ENCODE measurements around the gene ZNF138. TPM values are rescaled to one million over a fixed set of nuclear protein-coding genes. Genes with fewer than 3 reads are reported as not detected.

ZNF138 gene
- total and polyA plus RNA-seq, 10 of the 15 experiments (the other 5 are each of a cell fraction or from before 2014, with no cell fraction given), result 5.9 to 14.9 (median 12.4) TPM

- Histone ChIP-seq H3K27ac (ENCODE audit: control insufficient read depth, insufficient read depth) (no peak overlapping the region), H2AFZ (ENCODE audit: control insufficient read depth, low read depth, low read length) (no peak overlapping the region), H3K36me3 (ENCODE audit: control insufficient read depth in 2 of 2, insufficient read depth in 2 of 2, low read length in 1 of 2) (no peaks in the 10 kb centered on the region), H3K9ac (ENCODE audit: control insufficient read depth, insufficient read depth, low read length) (no peak overlapping the region), H3K9me3 (replicated peaks; ENCODE audit: control insufficient read depth, insufficient read depth, low read length) (peaks cover 2% of the 10 kb centered on the region; the same call in 2 of the 3 replicates), H3K79me2 (ENCODE audit: control insufficient read depth, insufficient read depth, low read length) (no peaks in the 10 kb centered on the region), H3K4me1 (ENCODE audit: control insufficient read depth, insufficient read depth, low read length) (no peaks in the 10 kb centered on the region), H4K20me1 (ENCODE audit: control insufficient read depth, insufficient read depth) (no peaks in the 10 kb centered on the region), H3K4me2 (ENCODE audit: control insufficient read depth, insufficient read depth) (no peak overlapping the region), H3K27me3 (replicated peaks in 1 of 2; ENCODE audit: control insufficient read depth in 2 of 2, insufficient read depth in 2 of 2, low read length in 1 of 2) (no peaks in the 10 kb centered on the region), H3K4me3 (no peak overlapping the region)
- TF ChIP-seq MXI1 (IDR thresholded peaks at IDR 0.05; ENCODE audit: low read depth, low read length) (no peak), RELA (IDR thresholded peaks at IDR 0.05; ENCODE audit: borderline replicate concordance, partially characterized antibody) (no peak), SPI1 (IDR thresholded peaks at IDR 0.05; ENCODE audit: borderline replicate concordance, insufficient read depth, low read depth, low read length) (no peak), PAX5 (IDR thresholded peaks at IDR 0.05; ENCODE audit: borderline replicate concordance, low read depth, low read length) (no peak), TCF12 (IDR thresholded peaks at IDR 0.05; ENCODE audit: low read depth, low read length) (no peak), NFYB (IDR thresholded peaks at IDR 0.05; ENCODE audit: insufficient read depth, low read depth, low read length) (no peak), STAT3 (IDR thresholded peaks at IDR 0.05; ENCODE audit: low read depth, low read length) (no peak), MYB (IDR thresholded peaks at IDR 0.05; ENCODE audit: borderline replicate concordance, low read depth, low read length) (no peak), MYC (IDR thresholded peaks at IDR 0.05; ENCODE audit: insufficient read depth, insufficient read length, insufficient replicate concordance, low read length, severe bottlenecking) (no peak)
- TF ChIP-seq, protein P1, sequence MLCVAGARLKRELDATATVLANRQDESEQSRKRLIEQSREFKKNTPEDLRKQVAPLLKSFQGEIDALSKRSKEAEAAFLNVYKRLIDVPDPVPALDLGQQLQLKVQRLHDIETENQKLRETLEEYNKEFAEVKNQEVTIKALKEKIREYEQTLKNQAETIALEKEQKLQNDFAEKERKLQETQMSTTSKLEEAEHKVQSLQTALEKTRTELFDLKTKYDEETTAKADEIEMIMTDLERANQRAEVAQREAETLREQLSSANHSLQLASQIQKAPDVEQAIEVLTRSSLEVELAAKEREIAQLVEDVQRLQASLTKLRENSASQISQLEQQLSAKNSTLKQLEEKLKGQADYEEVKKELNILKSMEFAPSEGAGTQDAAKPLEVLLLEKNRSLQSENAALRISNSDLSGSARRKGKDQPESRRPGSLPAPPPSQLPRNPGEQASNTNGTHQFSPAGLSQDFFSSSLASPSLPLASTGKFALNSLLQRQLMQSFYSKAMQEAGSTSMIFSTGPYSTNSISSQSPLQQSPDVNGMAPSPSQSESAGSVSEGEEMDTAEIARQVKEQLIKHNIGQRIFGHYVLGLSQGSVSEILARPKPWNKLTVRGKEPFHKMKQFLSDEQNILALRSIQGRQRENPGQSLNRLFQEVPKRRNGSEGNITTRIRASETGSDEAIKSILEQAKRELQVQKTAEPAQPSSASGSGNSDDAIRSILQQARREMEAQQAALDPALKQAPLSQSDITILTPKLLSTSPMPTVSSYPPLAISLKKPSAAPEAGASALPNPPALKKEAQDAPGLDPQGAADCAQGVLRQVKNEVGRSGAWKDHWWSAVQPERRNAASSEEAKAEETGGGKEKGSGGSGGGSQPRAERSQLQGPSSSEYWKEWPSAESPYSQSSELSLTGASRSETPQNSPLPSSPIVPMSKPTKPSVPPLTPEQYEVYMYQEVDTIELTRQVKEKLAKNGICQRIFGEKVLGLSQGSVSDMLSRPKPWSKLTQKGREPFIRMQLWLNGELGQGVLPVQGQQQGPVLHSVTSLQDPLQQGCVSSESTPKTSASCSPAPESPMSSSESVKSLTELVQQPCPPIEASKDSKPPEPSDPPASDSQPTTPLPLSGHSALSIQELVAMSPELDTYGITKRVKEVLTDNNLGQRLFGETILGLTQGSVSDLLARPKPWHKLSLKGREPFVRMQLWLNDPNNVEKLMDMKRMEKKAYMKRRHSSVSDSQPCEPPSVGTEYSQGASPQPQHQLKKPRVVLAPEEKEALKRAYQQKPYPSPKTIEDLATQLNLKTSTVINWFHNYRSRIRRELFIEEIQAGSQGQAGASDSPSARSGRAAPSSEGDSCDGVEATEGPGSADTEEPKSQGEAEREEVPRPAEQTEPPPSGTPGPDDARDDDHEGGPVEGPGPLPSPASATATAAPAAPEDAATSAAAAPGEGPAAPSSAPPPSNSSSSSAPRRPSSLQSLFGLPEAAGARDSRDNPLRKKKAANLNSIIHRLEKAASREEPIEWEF (IDR thresholded peaks at IDR 0.05; ENCODE audit: insufficient replicate concordance, low read depth, low read length), result no peak
- SMC1A ChIA-PET (ENCODE audit: uncharacterized antibody, unreplicated experiment), result no interaction called here
- in situ Hi-C loops (cut with MboI) (no loop called here), intact Hi-C loops (cut with micrococcal nuclease; ENCODE audit: unreplicated experiment) (no loop called here)
- BruUV-seq (replicated peaks), result no TSS peak
- FAIRE-seq (no peak), DNase-seq (ENCODE audit: low read depth, low spot score) (no peak), ATAC-seq (no peak)
- RAD21 ChIA-PET (ENCODE audit: unreplicated experiment), result no interaction called here
- WGBS (ENCODE audit: insufficient coverage, insufficient replicate concordance, low lambda C conversion rate, missing lambda C conversion rate), result 32% methylated on average over 8 of the region's 8 CpGs
- POLR2A ChIA-PET, result no interaction called here
- CTCF ChIA-PET, result no interaction called here
These were observed 75.0 kb downstream of the ZNF138 start for GRCh38 chr7:64869121-64869725.
